Activated T-helper 1 cell treated with anti-CD3 and anti-CD28 coated beads, Interleukin-2, amount 50 U/mL, for 16 hours (primary cell): Measurements from ENCODE around the gene USP12.
A peak's percentile ranks its signal among the peaks of the same experiment; 100 is the strongest.
"Not testable (repeated sequence)": the region's sequence is repeated elsewhere in the genome, so short reads cannot be mapped to it uniquely, and the experiment has no call there.

Experiments used
- DNase-seq, 2 donors: peaks; one replicate each; pipeline ENCODE4 v3.0.0-alpha.2; 2020; ENCODE audit warnings: low read depth in 1 of 2, low spot score in 1 of 2

The USP12 gene

GRCh38 chr13:27151798-27152599 lies 19.6 kb downstream of the USP12 start:
- DNase-seq, result no peak

DNA sequence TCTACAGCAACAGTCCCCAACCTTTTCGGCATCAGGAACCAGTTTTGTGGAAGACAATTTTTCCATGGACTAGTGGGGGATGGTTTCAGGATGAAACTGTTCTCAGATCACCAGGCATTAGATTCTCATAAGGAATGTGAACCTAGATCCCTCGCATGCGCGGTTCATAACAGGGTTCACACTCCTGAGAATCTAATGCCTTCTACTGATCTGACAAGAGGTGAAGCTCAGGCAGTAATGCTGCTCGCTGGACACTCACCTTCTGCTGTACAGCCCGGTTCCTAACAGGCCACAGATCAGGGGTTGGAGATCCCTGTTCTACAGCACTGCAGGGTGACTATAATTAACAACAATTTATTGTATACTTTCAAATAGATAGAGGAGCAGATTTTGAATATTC lies 21.9 kb downstream of the USP12 start:
- DNase-seq, result no peak

DNA sequence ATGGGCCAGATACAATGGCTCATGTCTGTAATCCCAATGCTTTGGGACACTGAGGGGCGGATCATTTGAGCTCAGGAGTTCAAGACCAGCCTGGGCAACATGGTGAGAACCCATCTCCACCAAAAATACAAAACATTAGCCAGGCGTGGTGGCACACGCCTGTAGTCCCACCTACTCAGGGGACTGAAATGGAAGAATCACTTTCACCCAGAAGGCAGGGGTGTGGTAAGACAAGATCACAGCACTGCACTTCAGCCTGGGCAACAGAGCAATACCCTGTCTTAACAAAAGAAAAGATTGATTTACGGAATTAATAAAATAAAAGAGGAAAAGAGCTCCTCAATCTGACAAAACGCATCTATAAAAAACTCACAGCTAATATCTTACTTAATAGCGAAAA lies 22.7 kb downstream of the USP12 start:
- no peak for DNase-seq

DNA sequence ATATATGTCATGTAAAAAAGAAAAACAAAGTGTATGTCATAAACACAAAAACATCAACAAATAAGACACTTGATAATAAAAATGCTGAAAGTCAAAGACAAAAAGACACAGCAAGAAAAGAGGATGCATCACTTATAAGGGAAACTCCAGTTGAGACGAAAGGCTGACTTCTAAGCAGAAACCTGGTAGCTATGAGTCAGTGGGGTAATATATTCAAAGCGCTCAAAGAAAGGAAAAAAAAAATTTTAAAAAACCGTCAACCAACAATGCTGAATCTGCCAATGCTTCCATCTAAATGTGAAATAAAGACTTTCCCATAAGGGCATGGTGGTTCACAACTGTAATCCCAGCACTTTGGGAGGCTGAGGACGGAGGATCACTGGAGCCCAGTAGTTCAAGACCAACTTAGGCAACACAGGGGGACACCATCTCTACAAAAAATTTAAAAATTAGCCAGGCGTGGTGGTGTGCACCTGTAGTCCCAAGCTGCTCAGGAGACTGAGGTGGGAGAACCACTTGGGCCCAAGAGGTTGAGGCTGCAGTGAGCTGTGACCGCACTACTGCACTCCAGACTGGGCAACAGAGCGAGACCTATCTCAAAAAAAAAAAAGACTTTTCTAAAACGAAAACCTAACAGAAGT lies 24.0 kb downstream of the USP12 start:
- no peak for DNase-seq

GRCh38 chr13:27141746-27142145 lies 29.9 kb downstream of the USP12 start:
- no peak for DNase-seq

- DNase-seq, result not testable (repeated sequence)
Measured at GRCh38 chr13:27141159-27141558, 30.5 kb downstream of the USP12 start.

- DNase-seq, result no peak
Measured at GRCh38 chr13:27140060-27140459, 31.6 kb downstream of the USP12 start.

GRCh38 chr13:27139565-27139964 lies 32.0 kb downstream of the USP12 start:
- DNase-seq, result no peak

GRCh38 chr13:27138457-27139093 lies 33.0 kb downstream of the USP12 start:
- no peak for DNase-seq

- DNase-seq, result no peak
Measured at GRCh38 chr13:27137759-27138158, 33.9 kb downstream of the USP12 start.

DNA sequence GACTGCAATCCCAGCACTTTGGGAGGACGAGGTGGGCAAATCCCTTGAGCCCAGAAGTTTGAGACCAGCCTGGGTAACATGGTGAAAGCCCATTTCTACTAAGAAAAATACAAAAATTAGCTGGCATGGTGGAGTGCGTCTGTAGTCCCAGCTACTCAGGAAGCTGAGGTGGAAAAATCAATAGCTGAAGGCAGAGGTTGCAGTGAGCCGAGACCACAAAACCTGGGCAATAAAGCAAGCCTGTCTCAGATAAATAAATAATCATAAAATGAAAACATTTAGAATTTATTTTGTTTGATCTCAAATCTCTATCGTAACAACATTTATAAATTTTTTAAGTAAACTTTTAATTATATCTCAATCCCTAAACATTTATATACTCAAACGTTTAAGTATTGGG lies 36.6 kb downstream of the USP12 start:
- no peak for DNase-seq

GRCh38 chr13:27133889-27134288 lies 37.7 kb downstream of the USP12 start:
- DNase-seq, result no peak

GRCh38 chr13:27132538-27132937 lies 39.1 kb downstream of the USP12 start:
- DNase-seq, result no peak

- no peak for DNase-seq
Measured at GRCh38 chr13:27131906-27132305, 39.7 kb downstream of the USP12 start.

DNA sequence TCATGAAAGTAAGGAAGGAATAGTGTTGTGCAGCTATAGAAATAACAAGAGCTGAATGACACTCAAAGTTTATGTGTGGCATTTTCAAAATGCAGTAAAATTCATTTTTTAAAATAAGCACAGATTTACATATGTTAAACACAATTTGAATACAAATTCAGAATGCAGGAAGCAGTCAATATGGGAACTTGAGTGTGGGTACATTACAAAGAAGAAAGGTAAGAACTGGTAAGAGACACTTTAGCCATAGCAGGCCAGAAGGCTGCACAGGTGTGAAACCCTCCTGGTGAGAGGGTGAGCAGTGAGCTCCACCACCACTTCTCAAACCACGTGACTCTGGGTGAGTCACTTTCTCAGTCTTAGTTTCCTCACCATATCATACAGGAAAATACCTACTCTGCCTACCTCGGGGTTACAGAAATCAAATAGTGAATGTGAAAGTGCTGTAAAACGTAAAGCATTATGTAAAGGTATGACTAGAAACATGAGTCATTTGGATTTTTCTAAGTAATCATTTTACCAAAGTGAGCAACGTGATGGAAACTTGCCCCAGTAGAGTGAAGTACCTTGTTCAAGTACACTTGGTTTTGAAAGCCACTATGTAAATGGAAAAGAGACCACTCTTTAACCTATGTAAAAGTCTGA lies 40.5 kb downstream of the USP12 start:
- DNase-seq, result peak; percentile 17 to 60

GRCh38 chr13:27130223-27130978 lies 41.2 kb downstream of the USP12 start:
- DNase-seq, result no peak

- DNase-seq, result no peak
Measured at GRCh38 chr13:27128825-27129627, 42.6 kb downstream of the USP12 start.

GRCh38 chr13:27126859-27127258 lies 44.8 kb downstream of the USP12 start:
- no peak for DNase-seq

- no peak for DNase-seq
Measured at GRCh38 chr13:27125357-27126282, 46.0 kb downstream of the USP12 start.
